RPMI8226 (cell line): ENCODE measurements around the gene GPRIN2.

Experiments used
- DNase-seq: peaks from one replicate; pipeline ENCODE4 v3.0.0-alpha.2; 2015

Gene GPRIN2

DNA sequence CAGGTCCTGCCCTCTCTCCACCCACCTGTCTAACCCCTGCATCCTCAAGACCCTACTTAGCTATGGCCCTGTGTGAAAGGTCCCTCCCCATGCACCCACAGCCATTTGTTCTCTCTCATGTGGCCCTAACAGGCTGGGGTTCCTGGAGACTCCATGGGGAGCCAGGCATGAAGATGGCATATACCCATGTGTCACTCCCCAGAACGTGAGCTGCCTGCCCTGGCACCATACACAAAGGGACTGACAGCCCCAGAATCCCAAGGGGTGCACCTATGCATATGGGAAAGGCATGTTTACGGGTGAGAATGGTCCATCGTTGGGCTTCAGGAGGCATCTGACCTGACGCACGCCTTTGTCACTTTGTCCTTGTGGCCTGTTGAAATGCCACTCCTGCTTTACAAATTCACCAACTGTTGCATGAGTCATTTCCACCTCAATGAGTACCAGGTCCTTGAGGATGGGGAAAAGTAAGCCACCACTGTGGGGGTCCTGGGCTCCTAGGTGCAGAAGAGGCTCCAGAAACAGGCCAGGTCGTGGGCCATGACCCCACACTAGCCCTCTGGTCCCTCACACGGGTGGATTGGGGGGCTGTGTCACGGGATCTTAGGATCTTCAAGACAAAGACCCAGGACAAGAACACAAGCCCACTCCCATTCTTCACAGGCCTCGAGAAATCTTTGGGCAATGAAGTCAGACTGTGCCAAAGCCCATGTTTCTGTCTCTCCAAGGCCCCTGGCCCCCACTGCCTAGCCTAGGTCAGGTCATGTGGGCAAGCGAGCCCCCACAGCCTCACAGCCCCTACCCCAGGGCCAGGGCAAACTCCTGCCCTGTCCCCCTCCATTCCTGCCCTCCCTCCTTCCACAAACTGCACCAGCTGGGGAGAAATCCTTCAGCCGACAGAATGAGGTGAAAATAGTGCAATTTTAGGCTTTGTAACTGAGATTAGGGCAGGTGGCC, 8.6 kb downstream of the GPRIN2 start:
- no peak for DNase-seq

DNA sequence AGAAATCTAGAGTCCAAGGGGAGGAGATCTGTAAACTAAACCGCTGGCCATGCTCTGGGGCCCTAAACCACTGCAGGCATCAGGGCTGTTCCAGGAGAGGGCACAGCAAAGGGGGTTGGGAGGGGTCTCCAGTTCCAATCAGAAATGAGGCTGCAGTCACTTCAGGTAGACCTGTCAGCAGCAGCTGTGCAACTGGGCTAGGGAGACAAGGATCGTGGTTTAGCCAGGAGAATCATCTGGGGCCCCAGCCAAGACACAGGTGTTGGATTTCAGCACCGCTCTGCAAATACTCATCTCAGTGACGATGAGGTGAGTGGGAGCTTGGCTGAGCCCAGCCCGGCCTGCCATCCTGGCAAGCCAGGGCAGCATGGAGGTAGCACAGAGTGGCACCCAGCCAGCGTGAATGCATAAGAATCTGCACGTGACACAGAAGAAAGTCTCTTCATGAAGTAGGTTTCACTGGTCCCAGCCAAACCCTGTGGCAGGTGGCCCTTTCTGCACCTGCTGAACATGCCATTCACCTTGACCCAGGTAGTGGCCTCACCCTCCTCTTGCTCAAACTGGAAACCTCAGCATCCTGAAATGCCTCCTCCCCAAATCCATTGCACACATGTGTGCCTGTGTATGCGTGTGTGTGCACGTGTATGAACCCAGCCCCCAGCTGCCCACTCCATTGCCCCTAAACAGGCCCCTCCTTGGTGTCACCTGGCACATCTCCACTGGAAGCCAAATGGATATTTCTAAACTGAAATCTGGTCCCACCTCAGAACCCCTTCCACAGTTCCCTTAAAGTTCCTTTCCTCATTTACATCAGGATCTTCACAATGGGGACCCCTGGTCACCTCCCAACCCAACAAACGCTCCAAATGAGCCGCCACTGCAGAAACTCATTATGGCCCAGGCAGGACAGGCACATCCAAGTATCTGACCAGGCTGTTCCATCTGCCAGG, 9.6 kb downstream of the GPRIN2 start:
- peak; percentile 69 for DNase-seq

DNA sequence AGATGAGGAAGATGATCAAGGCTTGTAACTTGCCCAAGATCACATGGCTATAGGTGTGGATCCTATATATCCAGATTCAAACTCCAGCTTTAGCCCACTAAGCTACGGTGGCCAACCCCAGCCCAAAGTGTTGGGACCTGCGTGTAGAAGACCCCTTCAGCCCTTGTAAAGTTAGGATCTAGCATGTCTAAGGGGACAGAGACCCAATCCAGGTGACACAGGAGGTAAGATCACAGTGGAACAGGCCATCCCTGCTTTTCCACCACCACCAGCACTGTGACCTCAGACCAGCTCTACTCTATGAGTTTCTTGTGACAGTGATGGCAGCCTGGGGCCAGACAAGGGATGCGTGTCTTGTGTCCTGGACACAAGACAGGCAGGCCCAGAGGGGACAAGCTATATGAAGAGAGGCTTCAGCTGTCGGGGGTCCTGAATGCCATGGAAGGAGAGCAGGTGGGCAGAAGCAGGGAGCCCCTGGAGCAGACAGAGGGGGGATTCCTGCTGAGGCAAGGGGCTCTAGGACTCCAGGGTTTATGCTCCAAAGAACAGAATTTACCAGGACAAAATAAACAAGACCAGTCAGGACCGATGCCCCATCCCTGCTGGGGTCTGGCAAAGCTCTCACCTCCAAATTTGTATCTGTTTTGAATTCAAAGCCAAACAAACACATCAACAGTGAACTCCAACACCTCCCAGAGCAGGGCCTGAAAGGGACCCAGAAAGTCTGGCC, 10.4 kb downstream of the GPRIN2 start:
- no peak for DNase-seq

DNA sequence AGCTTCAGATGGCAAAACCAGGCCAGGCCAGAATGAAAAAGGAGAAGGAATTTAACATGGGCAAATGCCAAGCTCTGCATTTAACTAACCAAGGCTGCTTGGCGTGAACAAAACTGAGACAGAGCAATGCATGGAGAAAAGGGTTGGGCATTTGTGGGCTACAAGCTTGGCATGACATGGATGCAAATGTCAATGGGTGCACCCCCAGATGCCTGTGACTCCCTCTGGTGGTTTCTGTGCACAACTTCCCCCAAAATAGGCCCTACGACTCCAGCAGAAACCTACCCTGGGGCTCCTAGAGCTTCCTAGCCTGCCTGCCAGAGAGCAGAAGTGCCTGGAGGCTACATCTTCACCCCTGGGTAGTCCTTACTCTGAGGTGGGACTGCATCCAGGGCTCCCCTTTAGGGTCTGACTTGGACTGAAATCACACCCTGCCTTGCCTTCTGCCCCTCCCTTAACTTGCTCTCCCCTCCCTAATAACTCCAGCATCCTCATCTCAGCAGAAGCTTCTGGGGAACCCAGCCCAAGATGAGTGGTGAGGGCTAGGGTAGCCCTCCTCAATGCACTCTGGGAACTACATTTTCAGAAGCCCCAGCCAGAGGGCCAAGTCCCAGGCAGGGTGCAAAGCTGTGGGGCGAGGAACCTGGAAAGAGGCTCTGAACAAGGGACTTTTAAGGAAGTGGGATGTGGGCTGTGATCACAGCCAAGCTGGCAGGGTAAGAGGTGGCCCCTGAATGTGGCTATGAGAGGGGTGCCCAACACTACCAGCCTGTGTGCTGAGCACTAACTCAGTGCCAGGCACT, 11.3 kb downstream of the GPRIN2 start:
- peak; percentile 36 for DNase-seq

DNA sequence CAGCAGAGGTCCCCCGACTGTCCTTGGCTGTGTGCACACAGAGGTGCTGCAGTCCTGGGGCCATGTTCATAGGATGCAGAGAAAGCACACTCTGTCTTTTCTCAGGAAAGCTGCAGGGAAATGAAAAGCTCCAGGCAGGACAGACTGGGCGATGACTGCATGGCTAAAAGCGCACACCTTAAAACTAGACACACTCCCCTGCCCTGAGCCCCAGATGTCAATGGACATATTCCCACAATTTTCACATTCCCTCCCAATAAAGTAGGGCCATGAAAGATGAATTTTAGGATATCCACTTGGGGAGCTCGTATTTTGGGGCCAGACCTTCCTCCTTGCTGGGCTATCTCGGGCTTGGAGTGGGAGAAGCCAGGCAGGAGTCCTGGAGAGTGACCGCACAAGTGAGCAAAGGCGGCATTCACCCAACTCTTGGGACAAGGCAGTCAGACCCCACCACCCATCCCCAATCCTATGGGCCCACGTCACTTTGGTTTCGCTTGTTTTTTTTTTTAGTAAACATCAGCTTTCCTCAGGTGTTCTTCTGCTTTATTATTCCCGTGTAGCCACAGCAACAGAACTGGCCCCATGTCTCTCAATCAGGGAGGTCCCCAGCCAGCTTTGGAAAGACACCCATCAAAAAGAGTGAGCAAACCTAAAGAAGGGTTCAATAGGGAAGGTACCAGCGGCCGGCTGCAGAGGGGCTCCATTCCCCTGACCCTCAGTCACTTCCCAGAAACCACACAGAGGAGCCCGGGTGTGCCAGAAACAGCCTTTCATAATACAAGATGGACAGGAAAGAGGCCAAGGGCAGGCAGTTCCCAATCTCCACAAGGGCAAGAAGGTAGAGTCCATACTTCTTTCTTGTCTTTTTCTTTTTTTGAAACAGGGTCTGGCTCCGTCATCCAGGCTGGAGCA, 12.7 kb downstream of the GPRIN2 start:
- no peak for DNase-seq

DNA sequence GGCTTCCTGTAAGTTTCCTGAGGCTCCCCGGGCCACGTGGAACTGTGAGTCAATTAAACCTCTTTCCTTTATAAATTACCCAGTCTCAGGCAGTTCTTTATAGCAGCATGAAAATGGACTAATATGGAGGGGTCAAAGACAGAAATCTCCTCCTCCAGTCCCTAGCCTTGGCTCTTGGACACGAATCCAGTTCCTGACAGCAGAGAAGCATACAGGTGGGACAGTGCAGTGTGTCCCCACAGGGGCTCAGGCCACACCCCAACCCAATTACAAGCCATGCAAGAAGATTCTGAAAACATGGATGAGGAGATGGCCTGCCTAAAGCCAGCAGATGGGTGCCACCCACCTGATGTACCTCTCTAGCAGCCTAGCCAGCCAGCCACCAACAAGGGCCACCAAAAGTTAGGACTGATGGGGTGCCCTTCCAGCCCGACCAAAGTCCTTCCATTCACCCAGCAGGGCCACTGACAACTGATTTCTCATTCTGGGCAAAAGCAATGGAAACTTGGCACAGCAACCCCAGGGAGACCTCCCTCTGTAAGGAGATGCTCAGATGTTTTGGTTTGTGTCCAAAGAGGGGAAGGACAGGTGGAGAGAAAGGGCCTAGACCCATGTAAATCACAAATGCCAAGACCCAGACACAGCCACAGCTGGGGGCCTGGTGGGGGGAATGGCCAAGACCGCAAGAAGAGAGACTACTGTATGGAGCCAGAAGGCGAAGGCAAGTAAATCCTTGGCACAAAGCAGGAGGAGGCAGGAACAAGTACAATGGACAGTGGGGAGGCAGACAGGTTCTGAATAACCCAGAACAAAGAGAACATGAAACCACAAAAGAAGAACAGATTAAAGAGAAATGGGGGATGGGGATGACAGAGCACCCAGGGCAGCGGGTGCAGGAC, 13.6 kb downstream of the GPRIN2 start:
- no peak for DNase-seq

DNA sequence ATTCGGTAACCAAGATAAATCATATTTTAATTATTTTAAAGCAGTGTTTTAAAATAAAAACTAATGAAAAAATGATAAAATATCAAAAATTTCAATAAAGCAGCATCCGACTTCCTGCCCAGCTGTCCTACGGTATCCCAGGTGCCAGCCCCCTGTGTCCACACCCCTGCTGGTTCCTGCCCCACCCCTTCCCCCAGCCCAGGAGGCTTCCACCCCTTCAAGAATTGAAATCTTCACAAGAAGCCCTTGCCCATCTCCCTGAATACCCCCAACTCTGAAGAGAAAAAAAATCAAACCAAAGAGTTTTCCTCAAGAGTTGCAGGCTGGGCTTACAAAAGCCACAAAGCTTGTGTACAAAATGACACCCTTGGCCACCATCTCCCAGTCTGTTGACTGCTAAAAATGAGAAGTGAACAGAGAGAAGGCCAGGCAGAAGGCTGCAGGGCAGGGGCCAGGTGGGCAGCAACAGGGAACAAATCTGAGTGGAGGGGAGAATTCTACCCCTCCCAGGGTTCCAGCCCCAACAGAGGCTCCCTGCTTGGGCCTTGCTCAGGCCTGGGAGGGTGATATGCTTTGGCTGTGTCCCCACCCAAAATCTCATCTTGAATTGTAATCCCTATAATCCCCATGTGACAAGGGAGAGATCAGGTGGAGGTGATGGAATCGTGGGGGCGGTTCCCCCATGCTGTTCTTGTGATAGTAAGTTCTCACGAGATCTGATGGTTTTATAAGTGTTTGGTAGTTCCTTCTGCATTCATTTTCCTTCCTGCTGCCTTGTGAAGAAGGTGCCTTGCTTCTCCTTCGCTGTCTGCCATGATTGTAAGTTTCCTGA, 14.5 kb downstream of the GPRIN2 start:
- DNase-seq: no peak

DNA sequence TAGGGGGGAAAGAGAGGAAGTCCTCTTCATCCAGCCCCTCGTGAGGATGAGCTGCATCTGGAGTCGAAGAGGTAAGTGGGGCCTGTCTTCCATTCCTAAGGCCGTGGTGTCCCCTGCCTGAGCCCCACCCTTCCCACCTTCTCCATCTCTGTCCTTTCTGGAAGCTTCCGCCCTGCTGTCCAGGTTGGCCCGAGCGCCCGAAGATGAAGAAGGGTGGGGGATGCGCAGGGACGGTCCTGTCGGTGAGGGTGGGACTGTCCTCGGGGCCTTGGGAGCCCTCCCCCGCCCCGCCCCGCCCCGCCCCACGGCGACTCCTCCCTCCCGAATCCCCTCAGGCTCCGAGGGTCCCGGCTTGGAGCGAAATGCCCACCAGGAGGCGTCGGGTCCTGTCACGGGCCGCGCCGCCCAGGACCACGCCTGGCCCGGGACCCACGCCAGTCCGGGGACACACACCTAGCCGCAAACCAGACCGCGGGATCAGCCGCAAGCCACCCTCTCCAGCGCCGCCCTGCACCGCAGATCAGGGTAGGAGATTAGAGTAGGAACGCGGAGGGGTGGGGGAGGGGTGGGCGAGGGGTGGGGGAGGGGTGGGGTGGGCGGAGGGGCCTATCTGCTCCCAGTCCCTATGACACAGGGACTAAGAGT, 15.3 kb downstream of the GPRIN2 start:
- DNase-seq: no peak

DNA sequence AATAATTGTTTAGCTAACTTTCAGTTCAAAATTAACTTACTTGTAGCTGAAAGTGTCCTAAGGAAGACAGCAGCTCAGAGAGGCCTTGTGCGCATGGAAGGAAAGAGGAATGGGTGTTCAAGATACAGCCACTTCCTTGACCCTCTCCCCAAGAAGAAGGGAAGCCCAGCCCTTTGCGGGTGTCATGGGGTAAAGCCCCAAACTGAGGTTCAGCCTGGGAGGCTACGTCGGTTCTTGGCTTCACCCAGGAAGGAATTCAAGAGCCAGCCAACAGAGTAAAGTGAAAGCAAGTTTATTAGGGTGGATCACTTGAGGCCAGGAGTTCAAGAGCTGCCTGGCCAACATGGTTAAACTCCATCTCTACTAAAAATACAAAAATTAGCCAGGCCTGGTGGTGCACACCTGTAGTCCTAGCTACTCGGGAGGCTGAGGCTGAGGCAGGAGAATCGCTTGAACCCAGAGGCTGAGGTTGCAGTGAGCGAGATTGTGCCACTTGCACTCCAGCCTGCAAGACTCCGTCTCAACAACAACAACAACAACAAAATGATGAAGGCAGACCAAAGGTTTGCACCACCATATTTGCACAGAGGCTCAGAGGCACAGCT, 15.9 kb downstream of the GPRIN2 start:
- no peak for DNase-seq

DNA sequence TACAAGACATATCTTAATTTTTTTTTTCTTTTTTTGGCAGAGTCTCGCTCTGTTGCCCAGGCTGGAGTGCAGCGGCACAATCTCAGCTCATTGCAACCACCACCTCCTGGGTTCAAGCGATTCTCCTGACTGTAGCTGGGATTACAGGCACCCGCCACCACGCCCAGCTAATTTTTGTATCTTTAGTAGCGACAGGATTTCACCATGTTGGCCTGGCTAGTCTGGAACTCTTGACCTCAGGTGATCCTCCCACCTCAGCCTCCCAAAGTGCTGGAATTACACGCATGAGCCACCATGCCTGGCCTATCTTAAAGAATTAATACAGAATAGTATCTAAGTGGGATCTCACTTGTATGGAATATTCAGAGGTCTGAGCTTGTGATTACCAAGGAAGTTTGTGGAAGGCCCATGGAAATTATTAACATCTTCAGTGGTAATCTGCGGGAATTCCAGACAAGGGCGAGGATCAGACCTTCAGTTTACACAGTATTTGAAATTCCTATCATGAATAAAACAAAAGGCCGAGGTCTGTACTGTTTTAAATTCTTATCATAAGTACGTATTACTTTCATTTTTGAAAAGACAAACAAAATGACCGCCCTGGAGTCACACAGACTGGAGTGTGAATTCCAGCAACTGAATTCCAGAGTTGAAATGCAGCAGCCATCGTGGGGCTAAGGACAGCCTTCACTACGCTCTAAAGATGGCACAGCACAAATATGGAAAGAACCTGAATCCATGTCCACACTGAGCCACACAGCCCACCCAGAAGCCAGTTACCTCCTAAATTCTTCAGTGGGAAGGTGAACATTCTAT, 16.7 kb downstream of the GPRIN2 start:
- no peak for DNase-seq

DNA sequence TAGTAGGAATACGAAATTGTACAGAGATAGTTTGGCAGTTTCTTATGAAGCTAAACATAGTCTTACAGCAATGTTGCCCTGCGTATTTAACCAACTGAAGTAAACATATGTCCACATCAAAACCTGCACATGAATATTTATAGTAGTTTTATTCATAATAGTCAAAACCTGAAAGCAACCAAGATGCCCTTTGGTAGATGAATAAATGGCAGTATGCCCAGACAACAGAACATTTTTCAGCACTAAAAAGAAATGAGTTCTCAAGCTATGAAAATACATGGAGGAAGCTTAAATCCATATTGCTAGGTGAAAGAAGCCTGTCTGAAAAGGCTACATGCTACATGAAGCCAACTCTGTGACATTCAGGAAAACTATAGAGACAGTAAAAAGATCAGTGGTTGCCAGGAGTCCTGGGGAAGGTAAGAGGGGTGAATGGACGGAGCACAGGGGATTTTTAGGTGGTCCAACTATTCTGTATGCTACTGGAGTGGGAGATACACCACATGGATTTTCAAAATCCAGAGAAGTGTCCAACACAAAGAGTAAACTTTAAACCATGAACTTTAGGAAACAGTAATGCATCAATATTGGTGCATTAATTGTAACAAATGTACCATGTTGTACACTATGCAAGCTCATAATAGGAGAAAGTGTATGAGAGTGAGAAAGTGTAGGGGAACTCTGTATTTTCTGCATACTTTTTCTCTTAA, 17.6 kb downstream of the GPRIN2 start:
- DNase-seq: no peak

DNA sequence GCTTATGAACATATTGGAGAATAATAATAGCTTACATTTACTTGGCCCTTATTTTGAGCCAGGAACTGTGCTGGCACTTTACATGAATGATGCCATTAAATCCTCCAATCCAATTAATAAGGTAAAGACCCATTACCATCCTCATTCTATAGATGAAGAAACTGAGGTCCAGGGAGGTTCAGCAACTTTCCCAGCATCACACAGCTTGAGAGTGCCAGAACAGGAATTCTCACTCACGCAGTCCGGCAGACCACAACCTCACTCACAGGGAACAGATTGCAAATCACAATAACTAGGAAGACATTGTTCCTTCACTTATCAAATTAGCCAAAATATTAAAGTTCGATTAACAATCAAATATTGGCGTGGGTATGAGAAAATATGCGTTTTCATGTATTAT, 18.3 kb downstream of the GPRIN2 start:
- DNase-seq: no peak

DNA sequence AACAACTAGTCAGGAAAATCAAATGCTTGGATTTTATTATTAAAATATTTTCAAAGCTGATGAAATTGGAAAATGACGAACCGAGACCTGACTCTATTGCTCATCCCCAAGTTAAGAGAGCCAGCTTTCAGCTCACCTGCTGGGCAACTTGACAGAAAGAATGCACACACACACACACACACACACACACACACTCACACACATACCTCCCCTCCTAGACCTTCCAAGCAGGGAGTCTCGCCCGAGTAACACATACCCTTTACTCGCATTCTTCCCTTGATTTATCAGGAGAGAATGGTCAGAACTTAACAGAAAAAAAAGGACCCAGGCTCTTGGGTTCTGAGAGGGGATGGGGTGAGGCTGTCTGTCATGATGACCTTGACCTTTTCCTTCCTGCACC, 19.1 kb downstream of the GPRIN2 start:
- no peak for DNase-seq

DNA sequence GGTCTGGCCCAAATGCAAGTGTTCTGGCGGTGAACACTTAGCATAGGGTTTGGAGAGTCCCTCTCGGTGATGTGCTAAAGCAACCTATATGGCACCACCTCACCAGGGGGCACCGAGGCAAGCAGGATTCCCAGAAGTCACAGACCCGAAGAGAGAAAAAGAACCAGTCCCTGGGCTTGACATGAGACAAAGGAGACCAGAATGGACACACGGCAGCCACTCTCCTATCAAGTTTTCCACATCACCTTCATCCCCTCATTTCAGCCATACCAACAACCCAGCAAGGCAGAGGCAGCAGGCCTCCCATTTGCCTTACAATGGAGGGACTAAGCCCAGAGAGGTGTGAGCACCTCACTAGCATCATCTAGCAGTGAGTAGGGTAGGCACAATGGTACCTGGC, 19.7 kb downstream of the GPRIN2 start:
- no peak for DNase-seq

DNA sequence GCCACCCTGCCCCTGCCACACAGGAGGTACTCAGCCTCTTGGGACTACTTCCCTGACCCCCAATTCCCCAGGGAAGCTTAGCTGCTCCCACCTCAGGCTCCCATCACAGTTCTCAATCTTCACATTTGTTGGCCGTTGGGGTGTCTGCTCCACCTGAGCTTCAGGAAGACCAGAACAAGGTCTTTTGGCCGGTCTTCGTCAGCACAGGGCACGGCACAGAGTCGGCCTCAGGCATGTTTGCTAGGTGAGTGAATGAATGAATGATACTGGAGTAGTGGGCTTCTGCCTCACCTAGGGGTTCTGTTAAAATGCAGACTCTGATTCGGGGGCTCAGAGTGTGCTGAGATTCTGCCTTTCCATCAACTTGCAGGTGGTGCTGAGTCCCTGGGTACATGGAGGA, 20.3 kb downstream of the GPRIN2 start:
- no peak for DNase-seq

DNA sequence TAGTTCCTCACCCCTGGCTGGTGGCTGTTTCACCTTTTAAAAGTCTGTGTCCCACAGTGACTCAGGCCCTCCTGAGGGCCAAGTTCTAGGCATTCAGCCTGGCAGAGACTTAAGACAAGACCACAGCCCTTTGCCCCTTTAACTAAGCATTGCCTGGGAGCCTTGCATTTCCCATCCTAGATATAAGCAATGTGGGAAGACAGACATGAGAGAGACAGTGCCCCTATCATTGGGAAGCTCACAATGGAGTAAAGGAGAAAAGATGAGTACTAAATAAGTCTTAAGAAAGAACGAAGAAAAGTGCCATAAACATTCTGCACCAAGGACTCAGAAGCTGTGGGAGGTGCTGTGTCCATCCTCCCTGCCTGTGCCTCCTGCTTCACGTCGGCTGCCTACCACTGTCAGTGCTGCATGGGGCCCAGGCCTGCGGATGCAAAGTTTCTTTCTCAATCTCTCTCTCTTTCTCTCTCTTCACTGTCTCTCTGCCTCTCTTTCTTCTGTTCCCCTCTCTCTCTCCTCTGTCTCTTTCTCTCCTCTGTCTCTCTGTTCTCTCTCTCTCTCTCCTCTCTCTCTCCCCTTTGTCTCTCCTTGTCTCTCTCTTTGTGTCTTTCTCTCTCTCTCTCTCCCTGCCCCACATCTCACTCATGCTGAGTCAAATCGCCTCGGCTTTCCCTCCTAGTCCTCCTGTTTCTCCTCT, 21.5 kb downstream of the GPRIN2 start:
- no peak for DNase-seq
